SK-MEL-5 (cell line): Measurements from ENCODE around the gene TOPORS. TPM values are rescaled to one million over a fixed set of nuclear protein-coding genes. Genes with fewer than 3 reads are reported as not detected.
"Not testable (repeated sequence)": the region's sequence is repeated elsewhere in the genome, so short reads cannot be mapped to it uniquely, and the experiment has no call there.

Source experiments
- DNase-seq: peaks from one replicate; pipeline ENCODE4 v3.0.0-alpha.2; 2016; ENCODE audit warnings: low read depth, low spot score
- in situ Hi-C: cut with HindIII; loops from 2 replicates; pipeline ENCODE4 v1.10.0; 2016; ENCODE audit warnings: low sequenced_read_pairs, high pct_unique_total_duplicates, low pct_unique_long_range_greater_than_20kb
- total RNA-seq: library from RNA; depleted of rRNA; stranded (reverse); fragments of >200 nt; shearing (Covaris generic); gene quantifications from 2 replicates; pipeline ENCODE4 v1.2.3, GENCODE V29; 2014

The TOPORS gene
- total RNA-seq, 1 experiment from 2014 or later, result 25.3 TPM

DNA sequence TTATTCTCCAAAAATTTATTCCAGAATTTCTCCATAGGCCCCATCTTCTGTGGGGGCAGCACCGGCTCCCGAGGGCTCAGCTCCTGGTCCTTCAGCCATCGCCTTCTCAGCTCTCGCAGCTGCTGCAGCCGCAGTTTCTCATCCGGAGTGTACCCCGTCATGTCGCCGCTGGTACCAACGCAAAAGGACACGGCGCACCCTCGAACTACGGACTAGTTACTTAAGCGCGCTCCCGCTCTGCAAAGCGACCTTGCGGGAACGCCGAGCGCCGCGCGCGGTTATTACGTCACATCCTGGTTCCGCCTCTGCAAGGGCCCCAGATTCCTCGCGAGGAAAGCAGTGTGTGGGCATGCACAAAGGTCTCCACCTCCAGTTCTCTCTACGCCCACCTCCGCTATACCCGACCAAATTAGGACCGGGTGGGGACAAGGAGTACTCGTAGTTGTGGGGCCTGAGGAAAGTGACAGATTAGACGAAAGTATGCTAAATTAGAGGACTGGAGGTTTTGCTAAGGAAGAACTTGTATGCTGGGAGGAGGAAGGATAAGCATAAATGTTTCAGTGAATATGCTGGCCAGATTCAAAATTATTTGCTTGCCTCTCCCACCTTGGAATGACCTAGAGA, 20.6 kb upstream of the TOPORS start, which contains the start of gene NDUFB6:
Gene NDUFB6 (minus strand): TSS at position 260 of the 624 bp plus-strand sequence. CDS start 99 bp downstream, at position 161.
- peak; percentile 89 for DNase-seq
- in situ Hi-C loops, result no loop called here

DNA sequence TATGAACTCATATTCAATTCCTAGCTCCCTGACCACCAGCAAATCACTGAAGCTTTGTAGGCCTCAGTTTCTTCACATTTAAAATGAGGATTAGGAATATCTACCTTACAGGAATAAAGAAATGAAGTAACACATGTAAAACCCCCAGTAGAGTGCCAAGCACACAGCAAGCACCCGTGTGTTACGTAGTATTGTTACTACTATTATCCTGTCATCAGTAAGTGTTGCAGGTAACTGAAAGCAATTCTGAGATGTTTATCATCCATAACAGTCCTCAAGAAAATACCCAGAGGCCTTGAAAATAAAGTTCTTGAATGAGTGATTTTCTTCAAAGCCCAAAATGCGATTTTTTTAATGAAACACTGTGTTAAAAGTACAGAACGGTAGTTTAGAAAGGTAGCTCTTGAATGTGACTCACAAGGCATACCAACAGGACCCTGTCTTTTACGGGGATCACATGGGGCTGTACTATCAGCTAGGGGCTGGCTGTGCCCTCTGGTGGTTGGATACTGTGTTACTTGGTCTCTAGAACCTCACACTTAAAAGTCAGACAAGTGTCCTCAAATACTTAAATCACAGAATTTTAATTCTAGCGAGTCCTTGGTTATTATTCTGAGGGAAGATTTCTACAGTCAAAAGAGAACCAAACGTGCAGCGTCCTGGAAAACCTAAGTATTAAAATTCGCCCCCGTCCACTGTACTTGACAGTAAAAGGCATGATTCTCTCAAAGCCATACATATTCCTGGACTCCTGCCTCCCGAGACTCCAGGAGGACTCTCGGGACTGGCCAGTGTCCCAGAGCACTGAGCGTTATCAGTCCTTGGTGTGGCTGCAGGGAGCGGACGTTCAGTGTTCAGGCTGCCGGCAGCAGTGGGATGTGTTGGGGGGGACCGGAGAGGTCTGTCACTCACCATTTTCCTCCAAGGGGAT, 19.8 kb upstream of the TOPORS start:
- in situ Hi-C loops, result no loop called here
- peak; percentile 75 for DNase-seq

DNA sequence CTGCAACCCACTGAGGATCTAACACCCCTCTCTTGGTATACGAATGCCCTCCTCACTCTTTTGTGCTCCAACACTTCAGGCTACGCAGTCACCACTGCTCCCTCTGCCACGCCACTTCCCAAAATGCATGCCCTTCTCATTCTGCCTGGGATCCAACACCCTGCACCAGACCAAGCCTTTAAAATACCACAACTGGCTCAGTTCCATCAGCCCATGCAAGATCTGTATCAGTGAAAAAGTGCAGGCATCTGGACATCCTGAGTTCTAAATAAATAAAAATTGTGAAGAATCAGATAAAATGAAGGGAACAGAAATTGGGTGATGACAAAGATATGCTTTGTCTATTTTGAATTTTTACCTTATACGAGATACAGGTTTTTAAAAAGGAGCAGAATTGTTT, 17.9 kb upstream of the TOPORS start:
- in situ Hi-C loops, result no loop called here
- DNase-seq, result no peak

DNA sequence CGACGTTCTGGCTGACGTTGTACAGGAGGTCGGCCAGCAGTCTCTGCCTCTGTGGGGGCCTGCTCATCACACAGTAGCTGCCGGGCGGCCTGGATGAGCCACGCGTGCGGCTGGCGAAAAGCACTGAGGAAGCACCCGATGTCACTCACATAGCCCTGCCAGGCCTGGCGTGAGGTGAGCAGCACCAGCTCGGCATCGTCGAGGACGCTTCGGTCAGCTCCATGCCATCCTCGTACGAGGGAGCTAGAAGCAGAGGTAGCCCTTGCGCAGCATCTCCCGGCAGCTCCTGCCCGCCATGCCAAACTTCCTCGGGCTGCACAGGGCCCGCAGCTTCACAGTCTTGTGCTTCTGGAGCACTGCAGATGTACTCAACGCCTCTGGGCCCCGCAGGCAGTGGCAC, 14.4 kb upstream of the TOPORS start:
- in situ Hi-C loops, result no loop called here

DNA sequence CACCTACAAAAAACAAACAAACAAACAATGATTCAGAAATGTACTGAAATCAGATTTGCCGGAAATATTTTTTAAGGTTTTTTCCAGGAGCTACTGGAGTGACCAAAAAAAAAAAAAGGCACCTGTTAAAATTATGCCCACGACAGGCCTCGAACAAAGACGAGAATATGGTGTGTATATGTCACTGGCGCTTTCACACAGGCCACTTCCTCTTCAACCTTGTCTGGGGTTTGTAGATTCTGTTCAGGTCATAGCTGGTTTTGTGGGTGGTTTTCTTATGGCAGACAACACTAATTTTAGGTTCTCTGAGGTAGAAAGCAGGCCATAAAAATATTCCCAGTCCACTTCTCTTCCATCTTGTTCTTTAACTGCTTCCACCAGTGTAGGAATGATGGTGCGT, 13.6 kb upstream of the TOPORS start:
- no peak for DNase-seq

More for the DNA sequence above, 14.4 kb upstream of the TOPORS start:
- no peak for DNase-seq

DNA sequence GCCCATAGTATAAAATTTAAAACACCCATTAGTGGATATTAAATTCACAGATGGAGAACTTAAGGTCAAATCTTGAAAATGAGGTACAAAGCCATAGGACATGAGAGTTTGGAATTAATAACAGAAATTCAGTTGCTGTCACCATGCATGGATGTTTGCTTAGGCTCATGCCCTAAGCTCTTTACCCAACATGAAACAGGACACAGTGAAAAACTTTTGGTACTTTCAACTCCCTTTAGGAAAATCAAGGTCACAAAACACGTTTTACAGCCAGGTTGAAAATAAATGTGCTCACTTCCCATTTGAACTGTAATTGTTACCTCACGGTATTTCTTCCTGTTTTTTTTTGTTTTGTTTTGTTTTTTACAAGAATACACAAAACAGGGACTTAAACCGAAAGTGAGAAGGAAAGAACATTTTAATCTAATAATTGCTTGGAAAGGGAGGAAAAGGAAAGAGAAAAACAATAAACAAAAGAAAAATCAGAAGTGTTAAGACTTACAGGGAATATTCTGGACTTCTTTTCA, 6.1 kb upstream of the TOPORS start:
- in situ Hi-C loops, result no loop called here

More for the DNA sequence above, 13.6 kb upstream of the TOPORS start:
- in situ Hi-C loops, result no loop called here

DNA sequence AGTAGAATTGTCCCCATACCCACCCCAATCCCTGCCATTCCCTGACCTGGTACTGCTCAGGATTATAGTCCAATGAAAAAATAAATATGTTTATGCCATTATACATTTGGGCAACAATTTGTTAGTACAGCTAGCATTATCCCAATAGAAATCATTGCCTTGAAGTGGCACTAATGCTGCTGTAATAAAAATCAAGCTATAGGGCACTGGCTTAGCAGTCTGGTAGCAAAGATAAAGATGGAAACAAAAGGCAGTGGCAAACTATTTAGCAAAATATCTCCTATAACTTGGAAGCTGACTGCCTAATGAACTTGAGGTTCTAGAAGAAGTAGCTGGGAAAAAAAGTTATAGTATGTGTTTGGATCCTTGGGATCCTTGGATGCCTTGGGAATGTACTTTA, 2.2 kb upstream of the TOPORS start:
- in situ Hi-C loops, result no loop called here
- DNase-seq, result no peak

More for the DNA sequence above, 6.1 kb upstream of the TOPORS start:
- DNase-seq, result no peak

DNA sequence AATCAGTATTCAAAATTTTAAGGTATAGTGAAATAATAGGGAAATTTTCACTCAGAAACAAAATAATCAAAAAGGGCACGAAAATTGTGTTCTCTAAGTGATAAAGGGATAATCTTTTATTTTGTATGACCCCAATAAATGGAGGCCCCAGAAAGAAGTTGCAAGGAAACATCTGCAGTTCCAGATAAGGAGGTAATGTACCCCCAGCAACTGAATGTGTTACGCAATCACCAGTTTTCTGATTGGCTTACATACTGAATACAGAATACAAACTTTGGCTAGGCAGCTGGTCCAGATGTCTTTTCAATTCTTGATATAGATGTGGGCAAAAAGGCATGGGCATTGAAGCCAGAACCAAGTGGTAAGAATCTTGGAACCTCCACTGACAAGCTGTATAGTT, 1.7 kb upstream of the TOPORS start:
- peak; percentile 33 for DNase-seq
- in situ Hi-C loops, result no loop called here

DNA sequence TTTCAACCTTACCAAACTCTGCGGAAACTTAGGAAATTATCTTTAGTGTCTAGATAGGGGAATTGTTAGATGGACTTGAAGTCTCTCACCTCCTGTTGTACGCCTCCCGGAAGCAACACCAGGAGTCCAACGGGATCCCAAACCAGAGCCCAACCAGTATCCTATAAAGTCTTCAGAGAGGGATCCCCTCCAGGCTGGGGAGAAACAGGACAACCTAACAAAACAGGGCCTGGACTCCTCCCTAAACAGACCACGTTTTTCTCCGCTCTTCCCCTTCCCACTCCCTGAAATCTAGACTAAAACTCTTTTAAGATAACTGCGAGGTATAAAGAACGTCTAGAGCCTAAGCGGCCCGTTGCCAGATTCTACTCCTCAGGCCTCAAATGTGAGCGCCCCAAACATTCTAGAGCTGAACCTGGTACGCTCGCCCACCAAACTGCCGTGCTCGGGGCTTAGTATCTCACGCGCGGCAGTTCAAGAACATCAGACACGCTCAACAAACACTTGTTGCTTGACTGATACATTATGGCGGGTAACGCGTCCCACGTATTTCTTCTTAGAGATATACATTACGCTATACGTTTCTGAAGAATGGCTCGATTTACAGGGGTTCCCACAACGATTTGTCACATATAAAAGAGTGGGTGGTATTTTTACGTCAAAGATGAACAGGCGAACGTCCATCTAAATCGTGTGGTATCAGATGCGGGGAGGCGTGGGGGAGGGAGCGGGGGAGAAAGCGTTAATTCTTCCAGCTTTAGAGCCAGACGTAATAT, 922 bp downstream of the TOPORS start:
- in situ Hi-C loops, result no loop called here
- DNase-seq, result peak; percentile 20

DNA sequence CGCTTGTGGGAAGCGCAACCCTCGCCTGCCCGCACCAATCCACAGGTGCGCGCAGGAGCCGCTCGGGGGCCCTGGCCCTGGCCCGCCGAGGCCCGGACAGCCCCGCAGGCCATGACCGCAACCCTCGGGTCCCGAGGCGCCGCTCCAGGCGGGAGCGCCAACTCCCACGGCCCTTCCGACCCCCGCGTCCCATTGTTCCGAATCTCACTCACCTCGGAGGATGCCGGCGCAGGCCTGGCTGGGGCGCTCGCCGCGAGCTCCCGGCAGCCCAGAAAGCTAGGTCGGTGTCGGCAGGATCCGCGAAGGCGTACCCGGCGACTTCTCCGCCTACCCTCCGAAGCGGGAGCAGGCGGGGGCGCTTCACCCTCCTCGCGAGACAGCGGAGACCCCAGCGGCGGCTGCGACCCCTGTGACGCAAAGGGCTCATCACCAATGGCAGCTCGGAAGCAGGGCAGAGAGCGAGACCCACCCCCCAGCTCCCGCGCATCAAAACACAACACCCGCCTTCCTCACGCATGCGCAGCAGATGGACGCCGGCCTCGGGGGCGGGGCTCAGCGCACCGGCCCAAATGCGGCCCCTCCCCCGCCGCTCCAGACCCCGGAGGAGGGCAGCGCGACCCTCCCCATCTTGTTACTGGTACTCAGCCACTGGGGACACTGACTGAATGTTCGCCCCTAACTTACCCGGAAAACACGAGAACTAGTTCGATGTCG, 1.7 kb downstream of the TOPORS start:
- in situ Hi-C loops, result no loop called here
- peak; percentile 86 for DNase-seq

DNA sequence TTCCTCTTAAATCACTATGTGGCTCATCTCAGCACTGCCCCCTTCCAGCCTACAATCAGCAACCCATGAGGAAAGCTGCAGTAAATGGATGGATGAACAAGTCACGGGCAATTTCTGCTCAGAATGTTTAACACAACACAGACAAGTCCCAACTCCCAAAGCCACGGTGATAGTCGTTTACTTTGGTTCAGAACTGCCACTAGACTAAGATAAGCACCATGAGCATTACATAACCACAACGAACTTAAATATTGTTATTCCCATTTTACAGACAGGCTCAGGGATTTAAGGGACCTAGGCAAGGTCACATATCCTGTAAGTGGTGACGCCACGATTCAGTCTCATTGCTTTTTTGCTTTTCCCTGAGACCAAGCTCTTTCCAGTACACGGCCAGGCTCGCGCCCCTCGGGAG, 2.2 kb downstream of the TOPORS start:
- in situ Hi-C loops, result no loop called here
- no peak for DNase-seq

DNA sequence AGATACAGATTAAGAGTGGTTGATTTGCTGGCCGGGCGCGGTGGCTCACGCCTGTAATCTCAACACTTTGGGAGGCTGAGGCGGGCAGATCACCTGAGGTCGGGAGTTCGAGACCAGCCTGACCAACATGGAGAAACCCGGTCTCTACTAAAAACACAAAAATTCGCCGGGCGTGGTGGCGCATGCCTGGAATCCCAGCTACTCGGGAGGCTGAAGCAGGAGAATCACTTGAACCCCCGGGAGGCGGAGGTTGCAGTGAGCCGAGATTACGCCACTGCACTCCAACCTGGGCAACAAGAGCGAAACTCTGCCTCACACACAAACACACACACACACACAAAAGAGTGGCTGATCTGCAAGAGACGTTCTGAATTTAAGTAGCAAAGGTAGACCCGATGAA, 4.2 kb downstream of the TOPORS start:
- in situ Hi-C loops, result not testable (repeated sequence)

DNA sequence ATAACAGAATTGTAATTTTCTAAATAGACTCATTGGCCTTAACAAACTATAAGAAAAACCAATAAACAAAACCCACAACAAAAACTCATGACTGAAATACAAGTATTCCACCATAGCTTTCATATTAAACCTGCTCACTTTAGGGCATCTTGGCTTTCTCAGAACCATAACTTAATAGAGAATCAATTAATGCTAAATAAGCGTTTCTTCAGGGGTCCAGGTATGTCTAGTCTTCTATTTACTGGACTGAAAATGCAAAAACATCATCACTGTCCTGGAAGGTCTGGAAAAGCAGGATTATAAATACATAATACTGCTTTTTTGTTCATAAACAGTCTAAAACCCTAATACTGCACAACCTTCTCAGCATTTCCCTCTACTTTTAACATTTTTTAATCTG, 6.5 kb downstream of the TOPORS start:
- in situ Hi-C loops, result no loop called here
- no peak for DNase-seq

More for the DNA sequence above, 4.2 kb downstream of the TOPORS start:
- DNase-seq, result not testable (repeated sequence)

DNA sequence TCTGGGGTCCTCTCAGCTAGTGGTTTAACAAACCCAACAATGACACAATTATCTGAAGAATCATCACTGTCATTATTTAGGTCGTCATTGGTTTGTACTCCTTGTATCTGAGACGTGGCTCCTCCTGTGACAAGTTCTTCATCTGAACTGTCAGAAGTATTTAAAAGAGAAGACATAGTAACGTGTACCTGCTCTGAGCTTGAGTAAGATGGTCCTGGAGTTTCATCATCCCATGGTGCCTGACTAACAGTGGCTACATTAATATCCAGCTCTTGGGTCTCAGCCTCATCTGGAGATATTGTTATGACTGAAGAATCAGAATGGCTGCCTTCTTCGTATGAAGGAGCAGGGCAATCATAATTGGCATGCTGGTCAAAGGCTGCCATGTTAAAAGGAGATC, 9.3 kb downstream of the TOPORS start:
- in situ Hi-C loops, result no loop called here
- DNase-seq, result no peak

DNA sequence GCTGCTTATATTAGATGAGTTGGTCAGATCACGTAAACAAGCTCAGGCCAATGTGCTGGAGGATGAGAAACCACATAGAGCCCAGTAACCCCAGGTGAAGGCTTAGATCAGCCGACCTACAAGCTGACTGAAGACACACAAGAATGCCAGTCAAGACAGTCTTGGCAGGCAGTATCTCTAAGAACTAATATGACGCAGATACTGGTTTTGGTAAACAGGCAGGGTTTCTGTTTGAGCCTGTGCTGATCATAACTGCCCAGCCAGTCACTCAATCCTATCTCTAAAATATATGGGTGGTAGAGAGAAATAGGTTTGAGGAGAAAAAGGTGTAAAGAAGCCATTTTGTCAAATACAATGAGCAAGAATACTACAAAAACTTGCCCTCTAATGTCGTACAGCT, 18.6 kb downstream of the TOPORS start:
- DNase-seq, result no peak

DNA sequence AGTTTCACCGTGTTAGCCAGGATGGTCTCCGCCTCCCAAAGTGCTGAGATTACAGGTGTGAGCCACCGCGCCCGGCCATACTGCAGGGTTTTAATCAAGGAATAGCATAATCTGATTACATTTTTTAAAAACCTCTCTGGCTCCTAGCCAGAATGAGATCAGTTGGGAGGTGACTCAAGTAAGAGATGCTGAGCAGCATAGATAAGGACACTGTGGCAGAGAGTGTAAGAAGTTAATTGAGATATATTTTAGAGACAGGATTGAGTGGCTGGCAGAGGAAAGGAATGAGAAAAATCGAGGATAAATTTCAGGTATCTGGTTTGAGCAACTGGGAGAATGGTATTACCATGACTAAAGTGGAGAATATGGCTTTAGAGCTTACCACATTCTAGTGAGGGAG, 19.1 kb downstream of the TOPORS start:
- DNase-seq, result no peak
- in situ Hi-C loops, result no loop called here

More for the DNA sequence above, 18.6 kb downstream of the TOPORS start:
- in situ Hi-C loops, result no loop called here

DNA sequence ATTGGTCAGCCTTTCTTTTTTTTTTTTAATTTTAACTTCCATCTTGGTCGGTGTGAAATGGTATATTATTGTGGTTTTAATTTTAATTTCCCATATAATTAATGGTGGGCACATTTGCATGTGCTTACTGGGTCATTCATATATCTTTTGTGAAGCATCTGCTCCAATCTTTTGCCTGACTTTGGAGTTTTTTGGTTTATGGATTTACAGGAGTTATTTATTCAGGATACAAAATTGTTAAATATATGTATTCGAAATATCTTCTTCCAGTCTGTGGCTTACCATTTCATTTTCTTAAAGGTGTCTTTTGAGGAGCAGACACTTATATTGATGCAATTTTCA, 25.7 kb downstream of the TOPORS start:
- in situ Hi-C loops, result no loop called here

More for the DNA sequence above, 25.7 kb downstream of the TOPORS start:
- no peak for DNase-seq
